SK-N-MC (cell line): ENCODE measurements around the gene ZMYND8.

Source experiments
- EZH2 ChIP-seq: fragments of 200-600 bp; sonication (generic); IDR thresholded peaks from one replicate; pipeline ENCODE4 v1.6.1; 2017; ENCODE audit warnings: antibody characterized with exemption
- POLR2AphosphoS5 ChIP-seq: IDR thresholded peaks from 2 replicates; pipeline ENCODE4 v1.6.1; 2012; ENCODE audit warnings: mild to moderate bottlenecking, low read depth, low read length, borderline replicate concordance

DNA sequence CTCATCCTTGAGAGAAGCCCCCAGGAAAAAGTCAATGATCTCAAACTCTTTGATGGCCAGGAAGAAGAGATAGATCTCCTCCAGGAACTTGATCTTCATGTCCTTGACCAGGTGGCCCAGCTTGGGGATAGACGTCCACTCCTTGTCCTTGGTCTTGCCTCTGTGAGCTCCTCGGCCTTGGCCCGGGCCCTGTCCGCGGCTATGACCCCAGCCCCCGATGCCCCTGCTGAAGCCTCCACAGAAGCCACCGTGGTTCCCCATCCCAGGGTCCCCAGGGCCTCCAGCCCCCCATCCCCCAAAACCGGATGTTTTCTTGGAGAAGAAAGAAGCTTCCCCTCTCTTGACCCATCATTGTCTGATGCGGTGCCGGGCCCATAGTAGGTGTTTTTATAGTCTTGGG lies 195.1 kb downstream of the ZMYND8 start:
- no peak for TF ChIP-seq POLR2AphosphoS5
- no peak for TF ChIP-seq EZH2
